Kidney (tissue), 14 donors: ENCODE results near the gene TMEM150B. TPM values are rescaled to one million over a fixed set of nuclear protein-coding genes. Genes with fewer than 3 reads are reported as not detected.

Experiments
- DNase-seq, 5 donors: peaks; one replicate each; pipeline ENCODE4 v3.0.0-alpha.2; 2013 to 2020
- FAIRE-seq: peaks from 2 replicates; lab custom pipeline; 2012; peaks lifted over from hg19 to GRCh38; lab: Jason Lieb, UNC
- H3K27ac ChIP-seq, 2 donors: one replicate each; pipeline ENCODE4 v1.7.0; 2013; ENCODE audit warnings: low read depth in 2 of 2, low read length in 2 of 2, inconsistent platforms in 1 of 2
- H3K27me3 ChIP-seq: one replicate; pipeline ENCODE4 v1.7.1; 2013; ENCODE audit warnings: low read length, inconsistent platforms; ENCODE audit not compliant: control insufficient read depth, insufficient read depth
- H3K36me3 ChIP-seq, 3 donors: one replicate each; pipeline versions ENCODE4 v1.7.0 to v1.7.1; 2013; ENCODE audit warnings: low read length in 3 of 3, control low read depth in 1 of 3, inconsistent platforms in 1 of 3; ENCODE audit not compliant: insufficient read depth in 3 of 3, control insufficient read depth in 2 of 3
- H3K4me1 ChIP-seq, 3 donors: one replicate each; pipeline versions ENCODE4 v1.7.0 to v1.7.1; 2013; ENCODE audit warnings: low read length in 3 of 3, inconsistent platforms in 1 of 3, low read depth in 1 of 3; ENCODE audit not compliant: control insufficient read depth in 2 of 3, insufficient read depth in 2 of 3
- H3K4me3 ChIP-seq, 3 donors: one replicate each; pipeline versions ENCODE4 v1.7.0 to v1.8.1; 2013; ENCODE audit warnings: low read length in 3 of 3, control low read depth in 1 of 3, inconsistent platforms in 1 of 3
- H3K9ac ChIP-seq, 3 donors: one replicate each; pipeline versions ENCODE4 v1.7.0 to v1.7.1; 2013; ENCODE audit warnings: low read length in 3 of 3, control low read depth in 1 of 3, inconsistent platforms in 1 of 3
- H3K9me3 ChIP-seq, 3 donors: one replicate each; pipeline versions ENCODE4 v1.7.0 to v1.7.1; 2013; ENCODE audit warnings: low read length in 3 of 3, control low read depth in 1 of 3, inconsistent platforms in 1 of 3; ENCODE audit not compliant: control insufficient read depth in 2 of 3, insufficient read depth in 1 of 3
- CTCF ChIP-seq: IDR thresholded peaks from 3 replicates; pipeline ENCODE4 v1.5.1; 2012; ENCODE audit warnings: mild to moderate bottlenecking, moderate library complexity, borderline replicate concordance; ENCODE audit not compliant: insufficient read depth; ENCODE audit errors: extremely low read depth
- intact Hi-C: fragments of 100-400 bp; cut with DNase I; formaldehyde crosslinking; loops from one replicate; pipeline ENCODE4 v1.11.1; 2022
- polyA plus RNA-seq: library from polyadenylated mRNA; stranded (reverse); fragments of 350-450 nt; fragmentation: Illumina TruSeq; extraction: RNeasy Lipid Tissue Mini Kit (QIAGEN cat#74804); gene quantifications from one replicate; pipeline ENCODE4 v1.2.3, GENCODE V29; 2014; ENCODE audit warnings: low read depth, low replicate concordance; ENCODE audit not compliant: insufficient read depth
- total RNA-seq: library from RNA; stranded (reverse); fragmentation: NEBNext Ultra II Directional; extraction: Animal tissue kit (Norgen Biotek cat#: 25700); gene quantifications from one replicate; pipeline ENCODE4 v1.2.1, GENCODE V29; 2021
- donor health status: control.
- donor health status: control.
- donor health status: control.
- donor health status: control.
- donor health status: control.
- donor health status: DM: yes; HTN: yes; CAD: no.
- donor health status: Normal renal cell carcinoma (clear cell type).

Gene TMEM150B
- total and polyA plus RNA-seq, 2 donors from 2014 or later, result 3.6 to 5.4 TPM

GRCh38 chr19:55315956-55316525 lies 9.1 kb downstream of the TMEM150B start:
- intact Hi-C loops, result no loop called here
- no peak for TF ChIP-seq CTCF
- no peaks in the 10 kb centered on the region for H3K4me1 ChIP-seq
- no peak overlapping the region for H3K27ac ChIP-seq
- no peak for FAIRE-seq
- H3K9ac ChIP-seq, result no peak overlapping the region
- no peak overlapping the region for H3K4me3 ChIP-seq
- peaks cover 0 to 4% (median 0%) of the 10 kb centered on the region in 3 donors for H3K36me3 ChIP-seq
- H3K27me3 ChIP-seq, result no peaks in the 10 kb centered on the region
- DNase-seq, result no peak
- peaks cover 0 to 8% (median 0%) of the 10 kb centered on the region in 3 donors for H3K9me3 ChIP-seq

- no peaks in the 10 kb centered on the region for H3K27me3 ChIP-seq
- FAIRE-seq (no peak), DNase-seq (no peak)
- TF ChIP-seq CTCF, result no peak
- H3K4me1 ChIP-seq, result no peaks in the 10 kb centered on the region
- intact Hi-C loops, result no loop called here
- H3K4me3 ChIP-seq, result no peak overlapping the region
- H3K9me3 ChIP-seq, result peaks cover 0 to 8% (median 0%) of the 10 kb centered on the region in 3 donors
- no peak overlapping the region for H3K27ac ChIP-seq
- no peak overlapping the region for H3K9ac ChIP-seq
- peaks cover 0 to 4% (median 0%) of the 10 kb centered on the region in 3 donors for H3K36me3 ChIP-seq
These were observed 10.7 kb downstream of the TMEM150B start for GRCh38 chr19:55314396-55314795.

- Histone ChIP-seq H3K9ac (no peak overlapping the region), H3K9me3 (peaks cover 0 to 8% (median 0%) of the 10 kb centered on the region in 3 donors), H3K36me3 (peaks cover 0 to 4% (median 0%) of the 10 kb centered on the region in 3 donors), H3K4me1 (no peaks in the 10 kb centered on the region), H3K4me3 (no peak overlapping the region), H3K27me3 (no peaks in the 10 kb centered on the region), H3K27ac (no peak overlapping the region)
- no peak for TF ChIP-seq CTCF
- no peak for FAIRE-seq
- peak in 4 of 5 donors; percentile 22 to 78 (median 64) for DNase-seq
- intact Hi-C loops, result no loop called here
These were observed 12.3 kb downstream of the TMEM150B start for GRCh38 chr19:55312621-55313512.
